ENCODE results near the gene CDR2.

CDR2 gene

DNA sequence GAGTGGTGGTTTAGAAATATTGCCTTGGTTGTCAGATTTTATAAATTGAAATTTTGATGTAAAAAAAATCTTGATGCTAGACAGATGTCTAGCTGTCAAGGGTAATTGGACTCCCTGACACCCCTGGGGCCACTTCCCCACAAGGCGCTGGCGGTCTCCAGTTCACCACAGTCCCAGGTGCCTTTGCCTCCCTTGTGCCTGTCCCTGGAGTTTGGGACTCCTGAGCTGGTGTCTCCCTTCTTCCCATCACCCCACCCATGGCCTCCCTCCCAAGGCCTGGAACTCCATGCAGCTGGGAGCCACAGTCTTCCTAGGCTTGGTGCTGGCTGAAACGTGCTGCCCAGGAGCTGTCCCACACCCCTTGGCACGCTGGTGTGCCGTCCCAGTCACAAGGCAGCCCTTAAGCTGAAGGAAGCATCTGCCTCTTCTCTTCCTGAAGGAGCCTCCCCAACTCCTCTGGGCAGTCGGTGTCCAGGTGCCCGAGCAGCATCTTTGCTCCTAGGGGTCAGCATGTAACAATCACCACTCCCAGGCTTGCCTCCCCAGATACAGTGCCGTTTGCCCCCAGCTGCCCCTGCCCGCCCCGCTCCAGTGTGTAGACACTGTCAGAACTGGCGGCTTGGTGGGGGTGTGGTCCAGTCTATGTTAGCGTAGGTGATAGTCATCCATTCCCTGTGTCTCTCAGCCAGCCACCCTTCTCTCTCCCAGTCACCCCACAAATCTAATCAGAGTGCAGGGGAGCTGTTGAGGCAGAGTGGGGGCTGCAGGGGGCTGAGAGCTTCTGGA is 51.1 kb downstream of the CDR2 start:
- Histone ChIP-seq H3K27ac (ENCODE audit: low read depth, low read length) (no peak overlapping the region), H3K9ac (ENCODE audit: low read depth, low read length) (no peak overlapping the region), H3K27me3 (ENCODE audit: control insufficient read depth, insufficient read depth, low read length) (no peaks in the 10 kb centered on the region), H3K4me3 (ENCODE audit: low read depth, low read length) (no peak overlapping the region), H3K36me3 (ENCODE audit: control insufficient read depth, insufficient read depth, low read length) (peaks cover 95% of the 10 kb centered on the region), H3K9me3 (ENCODE audit: control insufficient read depth, insufficient read depth, low read length) (no peaks in the 10 kb centered on the region), H3K4me1 (ENCODE audit: control insufficient read depth, insufficient read depth, low read length) (peaks cover 4% of the 10 kb centered on the region; the same call in 1 of the 2 replicates)

DNA sequence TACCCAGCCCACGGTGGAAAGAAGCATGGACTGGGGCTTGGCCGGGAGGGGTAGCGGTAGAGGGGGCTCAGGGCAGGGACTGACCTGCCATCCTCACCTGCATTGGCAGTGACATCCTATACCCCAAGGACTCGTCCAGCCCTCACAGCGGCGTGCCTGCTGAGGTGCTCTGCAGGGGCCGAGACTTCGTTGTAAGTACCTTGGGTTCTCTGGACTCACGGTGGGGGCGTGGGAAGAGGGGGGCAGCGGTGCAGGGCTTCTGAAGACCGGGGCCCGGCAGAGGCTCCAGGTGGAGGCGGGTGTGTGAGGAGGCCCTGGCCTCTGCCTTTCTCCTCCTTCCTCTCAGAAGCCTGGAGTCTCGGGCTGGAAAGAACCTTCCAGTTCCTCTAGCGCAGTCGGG is 51.7 kb downstream of the CDR2 start:
- H3K4me1 ChIP-seq (ENCODE audit: control insufficient read depth, insufficient read depth, low read length) = peaks cover 4% of the 10 kb centered on the region; the same call in 1 of the 2 replicates
- no peak overlapping the region for H3K27ac ChIP-seq (ENCODE audit: low read depth, low read length)
- no peak overlapping the region for H3K9ac ChIP-seq (ENCODE audit: low read depth, low read length)
- no peak overlapping the region for H3K4me3 ChIP-seq (ENCODE audit: low read depth, low read length)
- no peaks in the 10 kb centered on the region for H3K27me3 ChIP-seq (ENCODE audit: control insufficient read depth, insufficient read depth, low read length)
- H3K9me3 ChIP-seq (ENCODE audit: control insufficient read depth, insufficient read depth, low read length) = no peaks in the 10 kb centered on the region
- H3K36me3 ChIP-seq (ENCODE audit: control insufficient read depth, insufficient read depth, low read length) = peaks cover 93% of the 10 kb centered on the region

DNA sequence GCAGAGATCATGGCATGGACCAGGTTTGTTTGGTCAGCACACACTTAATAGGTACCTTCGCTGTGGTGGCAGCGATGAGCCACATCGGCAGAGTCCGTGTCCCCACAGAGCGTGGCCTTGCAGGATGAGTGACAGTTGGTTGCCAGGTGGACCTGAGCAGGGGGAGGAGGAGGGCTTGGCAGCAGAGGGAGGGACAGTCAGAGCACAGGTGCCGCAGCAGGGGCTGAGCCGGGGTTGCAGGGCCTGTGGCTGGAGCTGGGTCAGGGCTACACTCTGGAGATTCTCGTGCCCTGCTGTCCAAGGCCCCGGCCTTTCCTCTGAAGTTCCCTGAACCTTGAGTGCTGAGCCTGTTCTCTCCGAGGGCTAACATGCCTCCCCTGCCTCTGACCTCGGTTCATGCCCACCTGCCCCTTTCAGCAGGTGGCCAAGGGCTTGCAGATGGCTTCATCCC is 52.4 kb downstream of the CDR2 start:
- Histone ChIP-seq H3K4me3 (ENCODE audit: low read depth, low read length) (no peak overlapping the region), H3K27me3 (ENCODE audit: control insufficient read depth, insufficient read depth, low read length) (no peaks in the 10 kb centered on the region), H3K27ac (ENCODE audit: low read depth, low read length) (no peak overlapping the region), H3K9ac (ENCODE audit: low read depth, low read length) (no peak overlapping the region), H3K4me1 (ENCODE audit: control insufficient read depth, insufficient read depth, low read length) (peaks cover 4% of the 10 kb centered on the region; the same call in 1 of the 2 replicates), H3K9me3 (ENCODE audit: control insufficient read depth, insufficient read depth, low read length) (no peaks in the 10 kb centered on the region), H3K36me3 (ENCODE audit: control insufficient read depth, insufficient read depth, low read length) (peaks cover 93% of the 10 kb centered on the region)

DNA sequence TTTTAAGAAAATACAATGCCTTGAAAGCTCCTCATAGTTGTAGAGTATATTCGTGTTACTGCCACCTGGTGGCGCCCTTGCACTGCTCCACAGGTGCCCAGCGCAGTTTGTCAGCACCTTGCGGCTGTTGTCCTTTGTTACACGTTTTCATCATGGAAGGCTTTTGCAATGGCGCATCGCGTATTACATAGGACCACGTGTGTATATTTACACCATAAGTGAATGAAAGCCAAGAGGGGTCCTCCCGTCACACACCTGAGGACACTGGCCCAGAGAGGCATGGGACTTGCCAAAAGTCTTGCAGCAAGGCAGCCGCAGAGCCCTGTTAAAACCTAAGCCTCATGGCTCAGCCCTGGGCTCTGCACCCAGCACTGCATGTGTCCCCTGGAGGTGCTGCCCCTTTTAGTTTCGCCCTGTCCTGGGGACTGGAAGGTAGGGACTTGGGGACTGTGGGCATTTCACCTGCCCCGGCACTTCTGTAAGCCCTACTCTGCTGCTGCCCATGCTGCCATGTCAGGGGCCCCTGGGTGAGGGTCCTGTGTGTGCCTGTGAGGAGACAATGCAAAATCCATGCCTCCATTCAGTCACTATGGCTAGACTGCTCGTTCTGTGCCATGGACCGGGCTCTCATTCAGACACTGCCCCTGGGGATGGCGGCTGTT is 52.9 kb downstream of the CDR2 start:
- Histone ChIP-seq H3K9me3 (ENCODE audit: control insufficient read depth, insufficient read depth, low read length) (no peaks in the 10 kb centered on the region), H3K27ac (ENCODE audit: low read depth, low read length) (peak overlapping the region; percentile 32), H3K4me1 (ENCODE audit: control insufficient read depth, insufficient read depth, low read length) (peaks cover 4% of the 10 kb centered on the region; the same call in 1 of the 2 replicates), H3K36me3 (ENCODE audit: control insufficient read depth, insufficient read depth, low read length) (peaks cover 93% of the 10 kb centered on the region), H3K9ac (ENCODE audit: low read depth, low read length) (peak overlapping the region; percentile 53; the same call in 1 of the 2 replicates), H3K4me3 (ENCODE audit: low read depth, low read length) (no peak overlapping the region), H3K27me3 (ENCODE audit: control insufficient read depth, insufficient read depth, low read length) (no peaks in the 10 kb centered on the region)

DNA sequence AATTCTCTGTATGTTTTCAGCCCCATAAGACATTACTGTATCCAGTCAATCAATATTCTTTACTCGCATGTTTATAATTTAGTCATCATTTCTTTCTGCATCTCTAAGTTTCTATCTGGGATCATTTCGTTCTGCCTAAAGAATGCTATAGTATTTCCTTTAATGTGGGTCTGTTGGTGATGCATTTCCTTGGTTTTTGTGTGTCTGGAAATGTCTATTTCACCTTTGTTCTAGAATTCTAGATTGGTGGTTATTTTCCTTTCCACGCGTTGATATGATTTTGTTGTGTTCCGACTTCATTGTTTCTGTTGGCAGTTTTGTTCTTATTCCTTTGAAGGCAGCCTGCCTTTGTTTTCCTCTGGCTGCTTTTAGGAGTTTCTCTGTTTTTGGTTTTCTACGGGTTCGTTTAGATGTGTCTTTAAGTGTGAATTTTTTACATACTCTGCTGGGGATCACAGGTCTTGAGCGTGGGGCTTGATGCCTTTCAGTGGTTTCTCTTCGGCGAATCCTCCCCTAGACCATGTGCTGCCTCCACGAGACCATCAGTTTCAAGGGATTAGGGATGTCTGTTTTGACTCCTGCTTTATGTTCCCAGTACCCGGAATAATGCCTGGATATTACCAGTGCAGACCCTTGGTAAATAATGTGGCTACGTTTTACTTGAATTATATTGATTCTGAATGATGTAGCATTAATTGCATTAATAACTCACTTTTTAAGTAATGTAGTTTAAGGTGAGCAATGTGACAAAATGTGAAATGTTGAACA is 53.7 kb downstream of the CDR2 start:
- H3K27ac ChIP-seq (ENCODE audit: low read depth, low read length) = peak overlapping the region; percentile 32
- peaks cover 93% of the 10 kb centered on the region for H3K36me3 ChIP-seq (ENCODE audit: control insufficient read depth, insufficient read depth, low read length)
- no peaks in the 10 kb centered on the region for H3K9me3 ChIP-seq (ENCODE audit: control insufficient read depth, insufficient read depth, low read length)
- H3K4me1 ChIP-seq (ENCODE audit: control insufficient read depth, insufficient read depth, low read length) = peaks cover 4% of the 10 kb centered on the region; the same call in 1 of the 2 replicates
- H3K4me3 ChIP-seq (ENCODE audit: low read depth, low read length) = no peak overlapping the region
- no peaks in the 10 kb centered on the region for H3K27me3 ChIP-seq (ENCODE audit: control insufficient read depth, insufficient read depth, low read length)
- no peak overlapping the region for H3K9ac ChIP-seq (ENCODE audit: low read depth, low read length)

DNA sequence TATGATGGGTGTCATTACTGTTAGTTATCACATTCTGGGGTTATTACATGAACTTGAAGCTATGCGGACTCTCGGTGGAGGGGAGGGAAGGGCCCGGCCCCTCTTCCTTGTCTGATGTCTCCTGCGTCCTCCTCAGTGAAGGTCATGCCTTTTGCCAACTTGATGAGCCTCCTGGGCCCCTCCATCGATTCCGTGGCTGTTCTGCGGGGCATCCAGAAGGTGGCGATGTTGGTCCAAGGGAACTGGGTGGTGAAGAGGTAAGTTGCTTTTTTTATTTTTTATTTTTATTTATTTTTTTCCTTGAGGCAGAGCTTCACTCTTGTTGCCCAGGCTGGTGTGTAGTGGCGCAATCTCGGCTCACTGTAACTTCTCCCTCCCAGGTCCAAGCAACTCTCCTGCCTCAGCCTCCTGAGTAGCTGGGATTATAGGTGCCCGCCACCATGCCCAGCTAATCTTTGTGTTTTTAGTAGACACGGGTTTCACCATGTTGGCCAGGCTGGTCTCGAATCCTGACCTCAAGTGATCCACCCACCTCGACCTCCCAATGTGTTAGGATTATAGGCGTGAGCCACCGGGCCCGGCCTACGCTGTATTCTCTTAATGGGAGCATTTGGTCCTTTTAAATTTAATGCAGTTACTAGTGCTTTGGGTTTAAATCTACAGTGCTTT is 55.6 kb downstream of the CDR2 start:
- H3K4me3 ChIP-seq (ENCODE audit: low read depth, low read length) = no peak overlapping the region
- no peak overlapping the region for H3K27ac ChIP-seq (ENCODE audit: low read depth, low read length)
- H3K27me3 ChIP-seq (ENCODE audit: control insufficient read depth, insufficient read depth, low read length) = no peaks in the 10 kb centered on the region
- peaks cover 91% of the 10 kb centered on the region for H3K36me3 ChIP-seq (ENCODE audit: control insufficient read depth, insufficient read depth, low read length)
- peaks cover 4% of the 10 kb centered on the region; the same call in 1 of the 2 replicates for H3K4me1 ChIP-seq (ENCODE audit: control insufficient read depth, insufficient read depth, low read length)
- H3K9ac ChIP-seq (ENCODE audit: low read depth, low read length) = no peak overlapping the region
- H3K9me3 ChIP-seq (ENCODE audit: control insufficient read depth, insufficient read depth, low read length) = no peaks in the 10 kb centered on the region

DNA sequence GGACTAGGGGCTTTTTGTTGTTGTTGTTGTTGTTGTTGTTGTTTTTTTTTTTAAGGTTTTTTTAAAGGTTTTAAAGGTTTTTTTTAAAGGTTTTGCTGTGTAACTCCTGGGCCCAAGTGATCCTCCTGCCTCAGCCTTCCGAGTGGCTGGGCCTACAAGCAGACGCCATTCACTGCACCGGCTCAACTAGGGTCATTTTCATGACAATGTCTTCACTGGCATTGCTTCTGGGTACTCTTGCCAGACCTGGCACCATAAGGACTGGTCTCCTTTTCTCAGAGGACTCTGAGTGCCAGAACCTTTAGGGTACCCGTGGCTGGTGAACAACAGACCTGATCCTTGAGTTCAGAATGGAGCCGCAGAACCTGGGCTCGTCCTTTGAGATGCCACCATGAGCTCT is 56.8 kb downstream of the CDR2 start:
- H3K36me3 ChIP-seq (ENCODE audit: control insufficient read depth, insufficient read depth, low read length) = peaks cover 91% of the 10 kb centered on the region
- no peak overlapping the region for H3K9ac ChIP-seq (ENCODE audit: low read depth, low read length)
- H3K4me1 ChIP-seq (ENCODE audit: control insufficient read depth, insufficient read depth, low read length) = peaks cover 4% of the 10 kb centered on the region; the same call in 1 of the 2 replicates
- H3K9me3 ChIP-seq (ENCODE audit: control insufficient read depth, insufficient read depth, low read length) = no peaks in the 10 kb centered on the region
- no peak overlapping the region for H3K27ac ChIP-seq (ENCODE audit: low read depth, low read length)
- H3K4me3 ChIP-seq (ENCODE audit: low read depth, low read length) = no peak overlapping the region
- no peaks in the 10 kb centered on the region for H3K27me3 ChIP-seq (ENCODE audit: control insufficient read depth, insufficient read depth, low read length)

DNA sequence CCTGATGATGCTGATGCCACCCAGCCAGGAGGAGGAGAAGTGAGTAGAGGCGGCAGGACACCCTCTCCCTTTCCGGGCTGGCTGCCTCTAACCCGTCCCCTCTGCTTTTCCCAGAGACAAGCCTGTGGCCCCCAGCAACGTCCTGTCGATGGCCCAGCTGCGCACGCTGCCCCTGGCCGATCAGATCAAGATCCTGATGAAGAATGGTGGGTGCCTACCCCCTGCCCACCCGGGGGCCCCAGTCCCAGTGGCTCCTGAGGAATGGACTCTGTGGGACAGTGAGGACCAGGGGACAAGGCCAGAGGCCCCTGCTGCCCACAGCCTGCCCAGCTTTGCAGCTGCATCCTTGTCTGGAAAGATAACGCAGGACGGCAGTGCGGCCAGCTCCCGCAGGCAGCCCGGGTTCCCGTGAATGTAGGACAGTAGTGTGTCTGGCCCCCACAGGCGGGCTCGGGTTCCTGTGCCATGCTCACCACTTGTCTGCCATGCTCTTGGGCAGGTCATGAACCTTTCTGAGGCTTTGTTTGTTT is 57.4 kb downstream of the CDR2 start:
- H3K9me3 ChIP-seq (ENCODE audit: control insufficient read depth, insufficient read depth, low read length) = no peaks in the 10 kb centered on the region
- no peaks in the 10 kb centered on the region for H3K27me3 ChIP-seq (ENCODE audit: control insufficient read depth, insufficient read depth, low read length)
- H3K4me1 ChIP-seq (ENCODE audit: control insufficient read depth, insufficient read depth, low read length) = peaks cover 4% of the 10 kb centered on the region; the same call in 1 of the 2 replicates
- H3K4me3 ChIP-seq (ENCODE audit: low read depth, low read length) = no peak overlapping the region
- H3K27ac ChIP-seq (ENCODE audit: low read depth, low read length) = no peak overlapping the region
- H3K36me3 ChIP-seq (ENCODE audit: control insufficient read depth, insufficient read depth, low read length) = peaks cover 91% of the 10 kb centered on the region
- no peak overlapping the region for H3K9ac ChIP-seq (ENCODE audit: low read depth, low read length)

DNA sequence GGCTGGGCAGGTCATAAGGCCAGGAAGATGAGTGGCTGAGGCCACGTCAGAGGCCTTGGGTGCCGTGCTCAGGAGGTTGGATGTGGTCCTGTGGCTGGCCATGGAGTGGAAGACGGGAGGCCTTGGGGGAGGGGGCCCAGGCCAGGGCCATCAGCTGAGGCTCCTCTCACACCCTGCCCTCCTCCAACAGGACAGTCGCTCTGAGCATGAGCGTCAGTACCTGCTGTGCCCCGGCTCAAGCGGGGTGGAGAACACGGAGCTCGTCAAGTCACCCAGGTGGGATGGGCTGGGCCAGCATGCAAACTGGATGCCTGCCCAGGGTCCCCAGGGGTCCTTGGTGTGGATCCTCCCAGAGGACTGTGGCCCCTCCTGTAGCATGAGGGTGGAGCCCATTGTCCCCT is 58.0 kb downstream of the CDR2 start:
- H3K9ac ChIP-seq (ENCODE audit: low read depth, low read length) = no peak overlapping the region
- peaks cover under 1% of the 10 kb centered on the region; the same call in 1 of the 2 replicates for H3K4me1 ChIP-seq (ENCODE audit: control insufficient read depth, insufficient read depth, low read length)
- H3K9me3 ChIP-seq (ENCODE audit: control insufficient read depth, insufficient read depth, low read length) = no peaks in the 10 kb centered on the region
- H3K27ac ChIP-seq (ENCODE audit: low read depth, low read length) = no peak overlapping the region
- H3K27me3 ChIP-seq (ENCODE audit: control insufficient read depth, insufficient read depth, low read length) = no peaks in the 10 kb centered on the region
- peaks cover 91% of the 10 kb centered on the region for H3K36me3 ChIP-seq (ENCODE audit: control insufficient read depth, insufficient read depth, low read length)
- no peak overlapping the region for H3K4me3 ChIP-seq (ENCODE audit: low read depth, low read length)

DNA sequence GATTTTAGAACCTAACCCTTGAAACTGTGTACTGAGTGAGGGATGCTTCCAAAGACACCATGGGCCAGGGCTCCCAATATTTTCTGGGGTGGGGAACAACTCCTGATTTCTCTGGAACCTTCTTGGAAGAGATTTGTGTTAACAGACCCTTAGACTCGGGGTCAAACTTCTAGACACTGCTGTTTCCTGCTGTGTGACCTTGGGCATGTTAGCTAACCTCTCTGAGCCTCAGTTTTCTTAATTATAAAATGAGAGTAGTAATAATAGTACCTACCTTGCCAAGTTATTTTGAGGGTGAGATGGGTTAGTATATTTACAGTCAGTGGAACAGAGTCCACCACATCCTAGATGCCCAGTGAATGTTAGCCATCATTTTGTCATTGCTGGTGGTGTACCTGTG is 58.4 kb downstream of the CDR2 start:
- no peaks in the 10 kb centered on the region for H3K9me3 ChIP-seq (ENCODE audit: control insufficient read depth, insufficient read depth, low read length)
- no peak overlapping the region for H3K9ac ChIP-seq (ENCODE audit: low read depth, low read length)
- peaks cover 91% of the 10 kb centered on the region for H3K36me3 ChIP-seq (ENCODE audit: control insufficient read depth, insufficient read depth, low read length)
- H3K27ac ChIP-seq (ENCODE audit: low read depth, low read length) = no peak overlapping the region
- H3K27me3 ChIP-seq (ENCODE audit: control insufficient read depth, insufficient read depth, low read length) = no peaks in the 10 kb centered on the region
- no peak overlapping the region for H3K4me3 ChIP-seq (ENCODE audit: low read depth, low read length)
- no peaks in the 10 kb centered on the region for H3K4me1 ChIP-seq (ENCODE audit: control insufficient read depth, insufficient read depth, low read length)
